Measurements from ENCODE around the gene METTL17. TPM values are rescaled to one million over a fixed set of nuclear protein-coding genes. Genes with fewer than 3 reads are reported as not detected.

Gene METTL17
- total and polyA plus RNA-seq, 9 of the 15 experiments (the other 6 are each of a cell fraction or from before 2014, with no cell fraction given) = 65.6 to 150 (median 90.0) TPM

GRCh38 chr14:21043974-21044618 is 54.3 kb downstream of the METTL17 start (continued):
- TF ChIP-seq JUND (IDR thresholded peaks at IDR 0.05; ENCODE audit: borderline replicate concordance, low read depth, low read length) (peak; percentile 3; the same call in 1 of the 2 replicates), JUND (tag; IDR thresholded peaks at IDR 0.05; ENCODE audit: borderline replicate concordance, low read depth, low read length) (no peak; the same call in 2 of the 3 replicates), NCOA1 (IDR thresholded peaks at IDR 0.05; ENCODE audit: low read depth) (0 out of 2 replicates have a peak, but pooled peaks have one; percentile 17), TAF15 (IDR thresholded peaks at IDR 0.05; ENCODE audit: low read depth, low read length) (no peak), ESRRA (IDR thresholded peaks at IDR 0.05; ENCODE audit: borderline replicate concordance, low read depth) (peak; percentile 44; the same call in 1 of the 2 replicates), RCOR1 (IDR thresholded peaks at IDR 0.05; ENCODE audit: borderline replicate concordance in 1 of 2, low read depth in 2 of 2, low read length in 2 of 2) (peak in 1 of 2 experiments; percentile 61; a peak in 1 of 4 replicates), ZNF253 (CRISPR knock-in tag; conservative IDR thresholded peaks at IDR 0.05) (no peak), CREB3 (tag; conservative IDR thresholded peaks at IDR 0.05; ENCODE audit: low read depth) (no peak), HDAC3 (IDR thresholded peaks at IDR 0.05; ENCODE audit: borderline replicate concordance, partially characterized antibody) (no peak), SMARCE1 (IDR thresholded peaks at IDR 0.05) (peak; percentile 52; the same call in 1 of the 2 replicates), RFX1 (IDR thresholded peaks at IDR 0.05) (no peak), SOX6 (IDR thresholded peaks at IDR 0.05) (peak; percentile 9; the same call in 1 of the 2 replicates), ZNF384 (IDR thresholded peaks at IDR 0.05; ENCODE audit: low read depth, low read length) (no peak), LEF1 (IDR thresholded peaks at IDR 0.05) (0 out of 2 replicates have a peak, but pooled peaks have one; percentile 27), NCOA6 (IDR thresholded peaks at IDR 0.05) (no peak), ARID1B (IDR thresholded peaks at IDR 0.05) (peak; percentile 70), SFPQ (IDR thresholded peaks at IDR 0.05; ENCODE audit: low read depth, low read length) (no peak), NR4A1 (CRISPR knock-in tag; IDR thresholded peaks at IDR 0.05) (no peak), NR4A1 (tag; IDR thresholded peaks at IDR 0.05) (0 out of 2 replicates have a peak, but pooled peaks have one; percentile 16), HES1 (IDR thresholded peaks at IDR 0.05; ENCODE audit: low read depth) (no peak), ZMIZ1 (IDR thresholded peaks at IDR 0.05; ENCODE audit: low read depth in 2 of 2, low read length in 2 of 2) (no peak), EP300 (IDR thresholded peaks at IDR 0.05; ENCODE audit: low read length) (peak; percentile 52)

Measured in K562 (cell line).